OCI-LY7 (cell line): ENCODE results near the gene PPM1N. TPM values are rescaled to one million over a fixed set of nuclear protein-coding genes. Genes with fewer than 3 reads are reported as not detected.

Experiments
- BruUV-seq: library from RNA; stranded (reverse); fragments of 400-500 nt; replicated peaks from 2 replicates; lab custom pipeline; 2021; lab: Mats Ljungman, UMichigan
- CTCF ChIA-PET: fragments of 300-600 bp; sonication (Branson Sonifier 250); formaldehyde crosslinking; loops from one replicate; lab custom pipeline; 2022; ENCODE audit warnings: antibody characterized with exemption; ENCODE audit not compliant: unreplicated experiment; lab: Charles Lee
- POLR2A ChIA-PET: fragments of 300-600 bp; sonication (Branson Sonifier 250); formaldehyde crosslinking; loops from one replicate; lab custom pipeline; 2022; ENCODE audit warnings: antibody characterized with exemption; lab: Charles Lee
- DNase-seq: peaks from one replicate; pipeline ENCODE4 v3.0.0-alpha.2; 2015; ENCODE audit warnings: low spot score
- H2AFZ ChIP-seq: fragments of 200-600 bp; sonication (generic), shearing (Covaris generic); 2 replicates; pipeline ENCODE4 v1.6.1; 2014; ENCODE audit warnings: mild to moderate bottlenecking, antibody characterized with exemption, low read length, moderate library complexity
- H3K27ac ChIP-seq: fragments of 200-600 bp; sonication (generic); 2 replicates; pipeline ENCODE4 v1.5.1; 2014; ENCODE audit warnings: mixed run types, low read depth, mild to moderate bottlenecking, moderate library complexity, low read length, inconsistent platforms; ENCODE audit not compliant: poor library complexity, severe bottlenecking
- H3K36me3 ChIP-seq: fragments of 200-600 bp; sonication (generic); 2 replicates; pipeline ENCODE4 v1.6.1; 2014; ENCODE audit warnings: mild to moderate bottlenecking, antibody characterized with exemption, low read length, moderate library complexity, mixed read lengths; ENCODE audit not compliant: insufficient read depth
- H3K4me1 ChIP-seq: fragments of 200-600 bp; sonication (generic); 2 replicates; pipeline ENCODE4 v1.5.1; 2014; ENCODE audit warnings: mild to moderate bottlenecking, low read length; ENCODE audit not compliant: insufficient read depth, poor library complexity, severe bottlenecking
- H3K4me2 ChIP-seq: fragments of 200-600 bp; sonication (generic); 2 replicates; pipeline ENCODE4 v1.6.1; 2014; ENCODE audit warnings: mild to moderate bottlenecking, low read length
- H3K4me3 ChIP-seq: fragments of 200-600 bp; sonication (generic); 2 replicates; pipeline ENCODE4 v1.5.1; 2014; ENCODE audit warnings: mild to moderate bottlenecking, low read depth, low read length; ENCODE audit not compliant: poor library complexity, severe bottlenecking
- H3K79me2 ChIP-seq: fragments of 200-600 bp; sonication (generic); 2 replicates; pipeline ENCODE4 v1.6.1; 2016; ENCODE audit warnings: low read depth, mild to moderate bottlenecking, low read length, moderate library complexity, mixed read lengths; ENCODE audit not compliant: insufficient read depth
- H3K9me2 ChIP-seq: fragments of 200-600 bp; sonication (generic); 2 replicates; pipeline ENCODE4 v1.6.1; 2016; ENCODE audit warnings: mild to moderate bottlenecking, low read length, mixed read lengths; ENCODE audit not compliant: insufficient read depth
- H3K9me3 ChIP-seq: fragments of 200-600 bp; sonication (generic); 2 replicates; pipeline ENCODE4 v1.6.1; 2014; ENCODE audit warnings: mild to moderate bottlenecking, mixed run types, low read length, mixed read lengths
- H4K20me1 ChIP-seq: fragments of 200-600 bp; sonication (generic); 2 replicates; pipeline ENCODE4 v1.6.1; 2014; ENCODE audit warnings: mild to moderate bottlenecking, antibody characterized with exemption, low read length, moderate library complexity, mixed read lengths; ENCODE audit not compliant: insufficient read depth
- CTCF ChIP-seq: fragments of 200-600 bp; sonication (generic); conservative IDR thresholded peaks from 2 replicates; pipeline ENCODE4 v1.5.1; 2014; ENCODE audit warnings: mild to moderate bottlenecking, antibody characterized with exemption, low read length, moderate library complexity, mixed read lengths
- EZH2phosphoT487 ChIP-seq: fragments of 200-600 bp; sonication (generic); IDR thresholded peaks from 2 replicates; pipeline ENCODE4 v1.6.1; 2018; ENCODE audit warnings: low read depth, borderline replicate concordance, mild to moderate bottlenecking, mixed run types, antibody characterized with exemption, low read length, moderate library complexity, mixed read lengths
- intact Hi-C: fragments of 100-400 bp; cut with micrococcal nuclease; formaldehyde crosslinking; loops from one replicate; pipeline ENCODE4 v1.10.0; 2022; ENCODE audit not compliant: unreplicated experiment
- total RNA-seq, 2 experiments: library from RNA; depleted of rRNA in 1 of 2; stranded (reverse); fragments of >200 nt in 1 of 2; shearing (Covaris generic) in 1 of 2; gene quantifications; 2 replicates each; pipeline ENCODE4 v1.2.3, GENCODE V29; 2014 to 2022

Gene PPM1N
- total RNA-seq, 2 experiments from 2014 or later, result 1.6 to 2.8 TPM

GRCh38 chr19:45506246-45506988, 8.2 kb downstream of the PPM1N start:
- Histone ChIP-seq H3K4me3 (peak overlapping the region; percentile 92), H4K20me1 (no peaks in the 10 kb centered on the region), H3K79me2 (peaks cover 18% of the 10 kb centered on the region), H3K9me3 (no peaks in the 10 kb centered on the region), H3K4me1 (peaks cover 31% of the 10 kb centered on the region), H3K9me2 (no peaks in the 10 kb centered on the region), H2AFZ (peak overlapping the region; percentile 88), H3K4me2 (peak overlapping the region; percentile 99), H3K27ac (peak overlapping the region; percentile 85), H3K36me3 (no peaks in the 10 kb centered on the region)
- peak; percentile 97 for DNase-seq
- intact Hi-C loops, result loop anchor here (5.0 kb wide), 2 partner anchors 51 to 136 kb away; no protein-coding TSS in a partner anchor
- ChIA-PET CTCF (interaction anchor here (0.6 kb wide), 1 partner anchor 52 kb away, joined by 3 read pairs; no protein-coding TSS in a partner anchor), POLR2A (no interaction called here)
- TF ChIP-seq EZH2phosphoT487 (no peak), CTCF (peak; percentile 85)
- TSS peak; percentile 69 for BruUV-seq

- ChIA-PET CTCF (no interaction called here), POLR2A (interaction anchor here (0.7 kb wide), 1 partner anchor 55 kb away, joined by 3 read pairs; no protein-coding TSS in a partner anchor)
- peaks cover 25% of the 10 kb centered on the region for H3K4me1 ChIP-seq
- peak within 1 kb of the TSS; percentile 92 for H3K4me3 ChIP-seq
- peak within 1 kb of the TSS; percentile 88 for H2AFZ ChIP-seq
- no peaks in the 10 kb centered on the region for H3K36me3 ChIP-seq
- H4K20me1 ChIP-seq, result no peaks in the 10 kb centered on the region
- no peaks in the 10 kb centered on the region for H3K9me2 ChIP-seq
- H3K9me3 ChIP-seq, result no peaks in the 10 kb centered on the region
- intact Hi-C loops, result loop anchor here (5.0 kb wide), 2 partner anchors 50 to 135 kb away; no protein-coding TSS in a partner anchor
- TF ChIP-seq EZH2phosphoT487 (no peak), CTCF (no peak)
- DNase-seq, result peak; percentile 94
- peaks cover 18% of the 10 kb centered on the region for H3K79me2 ChIP-seq
- peak within 1 kb of the TSS; percentile 99 for H3K4me2 ChIP-seq
- no TSS peak for BruUV-seq
- peak within 1 kb of the TSS; percentile 85 for H3K27ac ChIP-seq
These were observed 9.0 kb downstream of the PPM1N start, which contains the start of gene VASP for GRCh38 chr19:45506989-45507871. VASP (plus strand) TSS chr19:45507479; CDS start chr19:45507772, 293 bp downstream.
